HG03039 (cell line): ENCODE measurements around the gene ARHGEF11.
"Not testable (repeated sequence)": the region's sequence is repeated elsewhere in the genome, so short reads cannot be mapped to it uniquely, and the experiment has no call there.

Experiments
- ATAC-seq: cut with Tn5 transposase; IDR thresholded peaks from one replicate; pipeline ENCODE4 v1.9.1; 2021; ENCODE audit warnings: mild to moderate bottlenecking, moderate library complexity; ENCODE audit not compliant: unreplicated experiment

Gene ARHGEF11

GRCh38 chr1:157045250-157046218 is at the start of gene ARHGEF11:
ARHGEF11 (minus strand) TSS chr1:157045742; CDS start chr1:157044330, 1,412 bp downstream.
- peak; percentile 55 for ATAC-seq

- no peak for ATAC-seq
Observed at GRCh38 chr1:157095091-157095490, 49.5 kb upstream of the ARHGEF11 start.

- ATAC-seq = no peak
Observed at GRCh38 chr1:157092831-157093230, 47.3 kb upstream of the ARHGEF11 start.

- no peak for ATAC-seq
Observed at GRCh38 chr1:157091668-157092273, 46.2 kb upstream of the ARHGEF11 start.

GRCh38 chr1:157091186-157091585 is 45.6 kb upstream of the ARHGEF11 start:
- no peak for ATAC-seq

GRCh38 chr1:157090771-157091170 is 45.2 kb upstream of the ARHGEF11 start:
- ATAC-seq = no peak

GRCh38 chr1:157090196-157090647 is 44.7 kb upstream of the ARHGEF11 start:
- no peak for ATAC-seq

GRCh38 chr1:157089789-157090188 is 44.2 kb upstream of the ARHGEF11 start:
- no peak for ATAC-seq

GRCh38 chr1:157088607-157089006 is 43.1 kb upstream of the ARHGEF11 start:
- ATAC-seq = no peak

- no peak for ATAC-seq
Observed at GRCh38 chr1:157087030-157087429, 41.5 kb upstream of the ARHGEF11 start.

- ATAC-seq = no peak
Observed at GRCh38 chr1:157086299-157086698, 40.8 kb upstream of the ARHGEF11 start.

GRCh38 chr1:157085421-157085820 is 39.9 kb upstream of the ARHGEF11 start:
- no peak for ATAC-seq

- ATAC-seq = no peak
Observed at GRCh38 chr1:157084720-157085119, 39.2 kb upstream of the ARHGEF11 start.

- no peak for ATAC-seq
Observed at GRCh38 chr1:157081707-157082106, 36.2 kb upstream of the ARHGEF11 start.

- no peak for ATAC-seq
Observed at GRCh38 chr1:157080714-157081113, 35.2 kb upstream of the ARHGEF11 start.

- no peak for ATAC-seq
Observed at GRCh38 chr1:157077394-157077793, 31.9 kb upstream of the ARHGEF11 start.

- no peak for ATAC-seq
Observed at GRCh38 chr1:157073944-157074685, 28.6 kb upstream of the ARHGEF11 start.

GRCh38 chr1:157069601-157070000 is 24.1 kb upstream of the ARHGEF11 start:
- ATAC-seq = no peak

GRCh38 chr1:157059241-157059640 is 13.7 kb upstream of the ARHGEF11 start:
- ATAC-seq = not testable (repeated sequence)

GRCh38 chr1:157056269-157056668 is 10.7 kb upstream of the ARHGEF11 start:
- ATAC-seq = no peak

- ATAC-seq = not testable (repeated sequence)
Observed at GRCh38 chr1:157055729-157056128, 10.2 kb upstream of the ARHGEF11 start.
